ENCODE results near the gene MAP7D1. TPM values are rescaled to one million over a fixed set of nuclear protein-coding genes. Genes with fewer than 3 reads are reported as not detected.

MAP7D1 gene
- total and polyA plus RNA-seq, 2 donors (not counting 3 experiments of a cell fraction or from before 2014, with no cell fraction given) = 69.7 to 193 TPM

DNA sequence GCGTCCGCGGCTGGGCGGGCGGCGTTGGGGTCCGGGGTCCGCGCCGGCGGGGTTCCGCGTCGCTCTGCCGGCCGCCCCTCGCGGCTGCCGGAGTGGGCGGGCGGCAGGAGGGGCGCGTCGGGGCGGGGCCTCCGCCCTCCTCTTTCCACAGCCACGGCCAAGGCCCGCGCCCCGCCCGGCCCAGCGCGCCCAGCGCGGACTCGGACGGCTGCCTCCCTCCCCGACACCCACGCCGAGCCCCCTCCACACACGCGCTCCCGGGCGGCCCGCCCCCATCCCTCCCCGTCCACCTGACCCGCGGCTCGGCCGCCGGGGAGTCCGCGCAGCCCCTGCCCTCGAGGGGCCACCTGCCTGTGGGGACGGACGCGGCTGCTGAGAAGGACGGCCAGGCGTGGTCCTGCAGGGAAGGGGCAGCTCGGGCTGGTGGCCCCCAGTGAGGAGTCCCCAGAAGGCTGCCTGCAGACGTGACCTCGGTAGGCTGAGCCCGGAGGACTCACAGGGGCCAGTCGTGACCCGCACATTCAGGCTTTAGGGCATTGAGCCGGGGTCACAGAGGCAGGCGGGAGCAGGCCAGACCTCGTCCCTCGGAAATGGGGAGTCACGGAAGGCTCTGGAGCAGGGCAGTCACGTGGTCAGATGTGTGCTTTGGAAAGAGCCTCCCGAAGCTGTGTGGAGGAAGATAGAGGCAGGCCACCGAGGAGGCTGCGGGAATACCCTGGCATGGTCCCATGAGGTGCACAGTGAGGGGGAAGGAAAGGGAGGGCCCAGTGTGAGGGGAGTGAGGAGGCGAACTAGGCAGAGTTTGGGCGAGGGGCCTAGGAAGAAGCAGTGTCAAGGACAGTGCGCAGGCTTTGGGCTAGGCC is 30.6 kb upstream of the MAP7D1 start, which contains the start of gene COL8A2:
Gene COL8A2, minus strand, starts transcription at position 94 of the 863 bp plus-strand sequence. CDS start 24,980 bp downstream, outside the sequence.
- TF ChIP-seq, protein P1, sequence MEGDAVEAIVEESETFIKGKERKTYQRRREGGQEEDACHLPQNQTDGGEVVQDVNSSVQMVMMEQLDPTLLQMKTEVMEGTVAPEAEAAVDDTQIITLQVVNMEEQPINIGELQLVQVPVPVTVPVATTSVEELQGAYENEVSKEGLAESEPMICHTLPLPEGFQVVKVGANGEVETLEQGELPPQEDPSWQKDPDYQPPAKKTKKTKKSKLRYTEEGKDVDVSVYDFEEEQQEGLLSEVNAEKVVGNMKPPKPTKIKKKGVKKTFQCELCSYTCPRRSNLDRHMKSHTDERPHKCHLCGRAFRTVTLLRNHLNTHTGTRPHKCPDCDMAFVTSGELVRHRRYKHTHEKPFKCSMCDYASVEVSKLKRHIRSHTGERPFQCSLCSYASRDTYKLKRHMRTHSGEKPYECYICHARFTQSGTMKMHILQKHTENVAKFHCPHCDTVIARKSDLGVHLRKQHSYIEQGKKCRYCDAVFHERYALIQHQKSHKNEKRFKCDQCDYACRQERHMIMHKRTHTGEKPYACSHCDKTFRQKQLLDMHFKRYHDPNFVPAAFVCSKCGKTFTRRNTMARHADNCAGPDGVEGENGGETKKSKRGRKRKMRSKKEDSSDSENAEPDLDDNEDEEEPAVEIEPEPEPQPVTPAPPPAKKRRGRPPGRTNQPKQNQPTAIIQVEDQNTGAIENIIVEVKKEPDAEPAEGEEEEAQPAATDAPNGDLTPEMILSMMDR (IDR thresholded peaks at IDR 0.05; ENCODE audit: extremely low read depth in 1 of 2, insufficient read depth in 1 of 2, low read depth in 1 of 2, low read length in 2 of 2) = no peak
- TF ChIP-seq, protein P2, sequence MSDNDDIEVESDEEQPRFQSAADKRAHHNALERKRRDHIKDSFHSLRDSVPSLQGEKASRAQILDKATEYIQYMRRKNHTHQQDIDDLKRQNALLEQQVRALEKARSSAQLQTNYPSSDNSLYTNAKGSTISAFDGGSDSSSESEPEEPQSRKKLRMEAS (IDR thresholded peaks at IDR 0.05; ENCODE audit: insufficient read depth, insufficient read length) = peak; percentile 17
- Histone ChIP-seq H3K9me1 (replicated peaks; ENCODE audit: control insufficient read depth, extremely low read depth, insufficient read depth, low read length) (no peaks in the 10 kb centered on the region), H3K79me2 (ENCODE audit: control insufficient read depth, insufficient read depth, low read length) (no peaks in the 10 kb centered on the region), H2AFZ (ENCODE audit: low read depth, low read length) (peak within 1 kb of the TSS; percentile 40), H3K36me3 (ENCODE audit: control insufficient read depth in 2 of 2, extremely low read depth in 1 of 2, insufficient read depth in 2 of 2, low read length in 2 of 2) (no peaks in the 10 kb centered on the region), H3K4me2 (ENCODE audit: insufficient read depth, low read length) (no peak within 1 kb of the TSS), H3K4me1 (ENCODE audit: control insufficient read depth, extremely low read depth, insufficient read depth, low read length) (no peaks in the 10 kb centered on the region), H3K9me3 (replicated peaks; ENCODE audit: control insufficient read depth, insufficient read depth, low read length) (no peaks in the 10 kb centered on the region), H3K27me3 (ENCODE audit: control insufficient read depth in 2 of 2, insufficient read depth in 2 of 2, low read length in 2 of 2) (peaks cover 5 to 9% of the 10 kb centered on the region in 2 experiments), H4K20me1 (replicated peaks; ENCODE audit: control insufficient read depth, extremely low read depth, insufficient read depth, low read length) (no peaks in the 10 kb centered on the region), H3K9ac (replicated peaks; ENCODE audit: extremely low read depth, insufficient read depth, low read length) (no peak within 1 kb of the TSS), H3K27ac (ENCODE audit: insufficient read depth, low read depth, low read length) (no peak within 1 kb of the TSS), H3K4me3 (replicated peaks in 1 of 3; ENCODE audit: insufficient read depth in 1 of 3, low read depth in 1 of 3, low read length in 3 of 3) (peak within 1 kb of the TSS in 1 of 3 experiments; percentile 31)
- DNase-seq (ENCODE audit: low read depth, low spot score) = no peak
- dilution Hi-C loops (cut with MboI; ENCODE audit: extremely low pct_ligation_motif_present, low sequenced_read_pairs) (no loop called here), intact Hi-C loops (cut with micrococcal nuclease) (no loop called here)
- no peak for FAIRE-seq
- CTCF ChIA-PET = interaction anchor here (0.6 to 1.0 kb wide), 2 partner anchors 10 to 484 kb away, joined by 4 to 5 read pairs; no protein-coding TSS in a partner anchor
- POLR2A ChIA-PET = no interaction called here
- BruUV-seq (replicated peaks) = no TSS peak
